ENCODE data around the gene PLCL2. TPM values are rescaled to one million over a fixed set of nuclear protein-coding genes. Genes with fewer than 3 reads are reported as not detected.
A peak's percentile ranks its signal among the peaks of the same experiment; 100 is the strongest.

PLCL2 gene
- polyA plus RNA-seq, 1 donor from 2014 or later: 43.4 TPM

DNA sequence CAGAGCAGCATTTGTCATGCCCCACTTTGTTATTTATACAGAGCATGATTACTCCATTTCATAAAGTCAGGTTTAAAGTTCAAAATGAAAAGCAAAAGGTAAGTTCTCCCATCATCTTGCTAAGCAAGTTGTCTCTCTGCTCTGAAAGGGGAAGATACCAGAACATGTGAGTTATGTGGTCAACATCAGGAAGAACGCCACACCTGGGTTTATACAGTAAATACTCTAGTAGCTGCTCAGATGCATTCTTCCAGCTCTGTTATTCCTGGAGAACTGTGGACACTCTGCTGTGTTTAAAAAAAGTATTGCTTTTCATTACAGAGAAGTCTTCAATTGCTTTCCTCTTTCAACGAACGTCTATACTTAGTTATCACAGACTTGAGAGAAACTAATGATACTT is 145.7 kb downstream of the PLCL2 start:
- H3K27me3 Mint-ChIP-seq: no peaks in the 10 kb centered on the region
- no peaks in the 10 kb centered on the region for H3K9me3 Mint-ChIP-seq
- H3K27ac Mint-ChIP-seq: peak overlapping the region in 2 of 3 donors; percentile 2 to 39
- peaks cover 27 to 41% (median 38%) of the 10 kb centered on the region in 3 donors for H3K4me1 Mint-ChIP-seq
- H3K36me3 Mint-ChIP-seq: peaks cover 5% of the 10 kb centered on the region
- peak overlapping the region in 2 of 4 donors; percentile 4 to 14 for H3K4me3 Mint-ChIP-seq

GRCh38 chr3:17030956-17031652 is 146.3 kb downstream of the PLCL2 start:
- Mint-ChIP-seq H3K27ac (no peak overlapping the region), H3K4me3 (no peak overlapping the region), H3K4me1 (peaks cover 27 to 38% (median 37%) of the 10 kb centered on the region in 3 donors), H3K9me3 (no peaks in the 10 kb centered on the region), H3K27me3 (no peaks in the 10 kb centered on the region), H3K36me3 (peaks cover 5% of the 10 kb centered on the region)

DNA sequence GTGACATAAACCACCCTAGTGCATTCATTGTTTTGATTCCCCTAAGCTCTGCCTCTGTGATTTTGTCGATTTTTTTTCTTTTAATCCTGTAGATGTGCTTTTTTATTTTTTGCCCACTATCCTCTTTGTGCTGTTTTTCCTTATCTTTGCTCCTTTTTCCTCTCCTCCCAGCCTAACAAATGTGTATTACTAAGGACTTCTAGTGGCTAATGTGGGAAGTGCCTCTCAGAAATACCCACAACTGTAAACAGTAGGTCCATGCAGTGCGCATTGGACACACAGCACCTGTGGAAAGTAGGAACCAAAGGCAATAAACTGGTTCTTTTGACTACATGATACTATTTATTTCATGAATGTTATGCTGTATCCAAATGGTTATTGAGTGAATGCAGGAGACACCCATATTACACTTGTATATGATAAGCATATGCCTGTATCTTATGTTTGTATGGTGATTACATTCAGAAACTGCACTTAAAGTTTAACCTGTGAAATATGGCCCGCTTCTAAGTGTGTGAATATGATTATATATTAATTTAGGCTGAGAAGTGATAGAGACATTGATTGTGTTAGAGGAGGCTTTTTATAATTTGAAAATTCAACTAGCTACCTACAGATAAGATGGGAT is 147.8 kb downstream of the PLCL2 start:
- Mint-ChIP-seq H3K36me3 (peaks cover 5% of the 10 kb centered on the region), H3K27me3 (no peaks in the 10 kb centered on the region), H3K4me1 (peaks cover 27 to 36% (median 35%) of the 10 kb centered on the region in 3 donors), H3K9me3 (no peaks in the 10 kb centered on the region), H3K27ac (peak overlapping the region in 1 of 3 donors; percentile 12), H3K4me3 (no peak overlapping the region)

DNA sequence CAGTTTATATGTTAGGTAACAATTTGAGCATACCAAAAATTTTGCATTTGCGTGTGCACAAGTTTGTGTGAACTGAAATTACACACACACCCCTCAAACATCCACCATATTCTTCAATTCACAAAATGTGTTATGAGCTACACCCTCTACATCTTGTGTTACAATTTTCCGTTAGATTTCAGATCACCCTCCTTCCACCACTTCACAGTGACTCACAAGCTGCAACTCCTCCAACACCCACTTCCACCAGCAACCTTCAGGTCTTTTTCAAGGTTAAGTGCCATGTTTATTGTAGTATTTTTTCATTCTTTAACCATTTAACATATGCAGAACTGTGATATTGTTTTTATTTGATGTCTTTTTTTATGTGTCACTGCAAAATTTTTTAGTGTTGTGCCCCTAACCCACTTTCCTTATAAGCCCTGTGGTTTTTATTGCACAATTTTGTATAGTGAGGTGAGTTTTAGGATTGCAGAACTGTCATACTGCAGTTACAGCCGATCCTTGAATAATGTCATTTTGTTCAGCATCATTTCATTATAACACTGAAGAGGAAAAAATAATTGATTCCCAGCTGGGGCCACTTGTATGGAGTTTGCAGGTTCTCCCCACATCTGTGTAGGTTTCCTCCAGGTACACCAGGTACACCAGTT is 148.9 kb downstream of the PLCL2 start:
- H3K27ac Mint-ChIP-seq: no peak overlapping the region

DNA sequence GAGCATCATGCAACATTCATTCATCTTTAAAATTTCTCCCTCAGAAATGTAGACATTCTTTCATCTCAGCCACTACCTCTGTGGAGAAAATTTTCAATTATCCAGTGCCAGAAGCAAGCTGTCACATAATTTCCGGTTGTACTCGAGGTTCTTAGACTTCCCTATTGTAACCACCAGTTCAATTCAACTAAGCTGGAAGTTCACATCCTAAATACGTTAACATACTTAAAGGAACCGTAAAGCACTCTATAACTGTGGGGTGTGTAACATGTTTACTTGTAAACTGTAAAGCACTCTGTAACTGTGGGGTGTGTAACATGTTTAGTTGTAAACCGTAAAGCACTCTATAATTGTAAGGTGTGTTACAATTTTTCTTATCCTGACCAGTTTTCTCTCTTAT is 150.3 kb downstream of the PLCL2 start:
- no peaks in the 10 kb centered on the region for H3K9me3 Mint-ChIP-seq
- H3K27me3 Mint-ChIP-seq: no peaks in the 10 kb centered on the region
- H3K36me3 Mint-ChIP-seq: peaks cover 4% of the 10 kb centered on the region
- H3K27ac Mint-ChIP-seq: no peak overlapping the region
- no peak overlapping the region for H3K4me3 Mint-ChIP-seq
- peaks cover 17 to 23% (median 20%) of the 10 kb centered on the region in 3 donors for H3K4me1 Mint-ChIP-seq

More for the DNA sequence above, 148.9 kb downstream of the PLCL2 start:
- no peaks in the 10 kb centered on the region for H3K9me3 Mint-ChIP-seq
- H3K27me3 Mint-ChIP-seq: no peaks in the 10 kb centered on the region
- H3K4me3 Mint-ChIP-seq: no peak overlapping the region
- peaks cover 27 to 35% (median 34%) of the 10 kb centered on the region in 3 donors for H3K4me1 Mint-ChIP-seq
- H3K36me3 Mint-ChIP-seq: peaks cover 5% of the 10 kb centered on the region

DNA sequence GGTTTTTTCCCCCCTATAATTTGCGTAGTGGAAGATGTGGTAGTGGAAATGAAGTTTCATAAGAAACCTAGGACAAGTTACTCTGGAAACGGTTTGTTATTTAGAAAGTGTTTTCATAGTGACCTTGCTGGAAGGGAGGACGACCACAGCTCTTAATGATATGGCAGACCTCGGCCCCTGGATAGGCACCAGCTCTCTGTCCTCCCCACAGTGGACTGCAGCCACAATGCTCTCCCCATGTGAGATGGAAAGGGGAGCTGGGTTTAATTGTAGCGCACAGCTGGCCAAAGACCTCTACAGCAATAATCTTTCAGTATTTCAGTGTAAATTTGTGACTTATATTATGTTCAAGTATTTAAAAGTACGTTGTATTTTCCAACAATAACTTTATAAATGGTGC is 151.2 kb downstream of the PLCL2 start:
- Mint-ChIP-seq H3K27me3 (no peaks in the 10 kb centered on the region), H3K4me3 (no peak overlapping the region), H3K4me1 (peaks cover 11 to 15% (median 12%) of the 10 kb centered on the region in 3 donors), H3K36me3 (peaks cover 4% of the 10 kb centered on the region), H3K9me3 (no peaks in the 10 kb centered on the region), H3K27ac (no peak overlapping the region)

DNA sequence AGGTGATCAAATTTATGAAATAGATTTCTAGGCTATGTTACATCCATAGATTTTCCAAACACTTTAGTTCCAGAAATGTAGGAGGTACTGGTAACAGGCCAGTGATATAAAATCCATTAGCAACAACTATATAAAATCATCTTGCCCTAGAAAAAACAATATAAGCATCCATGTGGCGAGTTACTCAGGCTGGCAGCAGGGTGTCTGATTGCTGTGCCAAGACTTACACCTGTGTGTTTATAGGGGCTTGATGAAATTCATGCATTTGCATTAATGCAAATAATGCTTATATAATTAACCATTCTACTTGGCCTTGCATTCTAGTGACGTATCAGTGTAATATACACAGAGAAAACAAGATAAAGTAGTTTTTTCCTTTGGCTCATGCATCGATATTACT is 153.4 kb downstream of the PLCL2 start:
- no peaks in the 10 kb centered on the region for H3K9me3 Mint-ChIP-seq

DNA sequence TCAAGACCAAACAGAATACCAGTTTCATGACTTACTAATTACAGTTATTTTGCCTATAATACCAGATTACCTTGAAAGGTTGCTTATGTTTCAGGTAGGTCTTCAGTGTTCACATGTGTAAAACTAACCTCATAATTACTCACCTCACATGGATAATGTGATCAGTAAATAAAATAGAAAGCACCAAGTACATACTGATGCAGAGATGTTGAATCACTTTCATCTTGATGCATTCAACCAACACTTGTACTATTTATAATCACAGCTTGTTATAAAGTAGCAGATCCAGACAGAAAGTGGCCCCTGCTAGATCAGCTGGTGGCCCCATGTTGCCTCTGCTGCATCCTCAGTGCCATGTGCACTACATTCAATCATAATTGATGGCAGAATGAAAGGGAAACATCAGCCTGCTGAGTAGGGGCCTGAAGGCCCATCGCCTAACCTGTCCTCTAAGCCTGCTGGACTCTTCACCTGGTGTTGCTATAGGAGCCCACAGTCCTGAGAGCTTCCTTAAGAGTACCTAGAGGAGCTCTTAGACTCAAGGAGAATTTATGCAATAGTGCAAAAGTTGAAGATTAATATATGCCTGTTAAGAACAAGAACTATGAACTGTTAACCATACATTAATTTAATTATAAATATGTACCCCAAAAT is 154.3 kb downstream of the PLCL2 start:
- Mint-ChIP-seq H3K27ac (peak overlapping the region in 2 of 3 donors; percentile 39 to 53), H3K4me3 (no peak overlapping the region), H3K9me3 (no peaks in the 10 kb centered on the region), H3K27me3 (no peaks in the 10 kb centered on the region), H3K36me3 (peaks cover 2% of the 10 kb centered on the region), H3K4me1 (peaks cover 0 to 6% (median 5%) of the 10 kb centered on the region in 3 donors)

More for the DNA sequence above, 153.4 kb downstream of the PLCL2 start:
- peaks cover 2% of the 10 kb centered on the region for H3K36me3 Mint-ChIP-seq
- H3K4me3 Mint-ChIP-seq: no peak overlapping the region
- no peaks in the 10 kb centered on the region for H3K27me3 Mint-ChIP-seq
- H3K27ac Mint-ChIP-seq: no peak overlapping the region
- H3K4me1 Mint-ChIP-seq: peaks cover 0 to 6% (median 5%) of the 10 kb centered on the region in 3 donors

- Mint-ChIP-seq H3K4me3 (peak overlapping the region in 1 of 4 donors; percentile 39), H3K9me3 (no peaks in the 10 kb centered on the region), H3K36me3 (peaks cover 2% of the 10 kb centered on the region), H3K27me3 (no peaks in the 10 kb centered on the region), H3K4me1 (peaks cover 0 to 6% (median 5%) of the 10 kb centered on the region in 3 donors), H3K27ac (peak overlapping the region in 1 of 3 donors; percentile 53)
Observed at GRCh38 chr3:17039594-17039993, 154.8 kb downstream of the PLCL2 start.

- peaks cover 0 to 4% (median 3%) of the 10 kb centered on the region in 3 donors for H3K4me1 Mint-ChIP-seq
- peaks cover 2% of the 10 kb centered on the region for H3K36me3 Mint-ChIP-seq
- no peak overlapping the region for H3K27ac Mint-ChIP-seq
- no peaks in the 10 kb centered on the region for H3K9me3 Mint-ChIP-seq
- no peak overlapping the region for H3K4me3 Mint-ChIP-seq
- no peaks in the 10 kb centered on the region for H3K27me3 Mint-ChIP-seq
Observed at GRCh38 chr3:17040322-17040989, 155.7 kb downstream of the PLCL2 start.

DNA sequence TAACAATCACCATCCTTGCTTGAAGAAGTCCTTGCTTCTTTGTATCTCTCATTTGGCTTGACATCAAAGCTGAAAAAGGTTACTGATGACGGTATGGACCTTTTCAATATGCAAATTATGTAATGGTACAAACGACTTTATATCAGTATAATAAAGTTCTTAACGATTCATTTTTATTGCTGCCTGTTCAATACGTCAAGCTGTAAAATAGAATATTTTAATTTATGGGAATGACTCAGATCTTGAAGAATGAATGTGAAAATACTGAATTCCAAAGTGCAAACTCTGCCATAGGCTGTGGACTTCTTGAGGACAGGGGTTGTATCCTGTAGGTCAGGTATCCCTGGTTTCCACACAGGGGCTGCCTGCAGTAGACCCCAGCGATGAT is 156.2 kb downstream of the PLCL2 start:
- H3K4me1 Mint-ChIP-seq: peaks cover 0 to 4% (median 3%) of the 10 kb centered on the region in 3 donors
- peaks cover 8% of the 10 kb centered on the region for H3K36me3 Mint-ChIP-seq
- no peaks in the 10 kb centered on the region for H3K9me3 Mint-ChIP-seq
- no peaks in the 10 kb centered on the region for H3K27me3 Mint-ChIP-seq
- H3K27ac Mint-ChIP-seq: no peak overlapping the region
- H3K4me3 Mint-ChIP-seq: no peak overlapping the region

GRCh38 chr3:17044855-17045254 is 160.1 kb downstream of the PLCL2 start:
- Mint-ChIP-seq H3K27me3 (no peaks in the 10 kb centered on the region), H3K27ac (no peak overlapping the region), H3K4me3 (no peak overlapping the region), H3K9me3 (peaks cover 0 to 4% (median 3%) of the 10 kb centered on the region in 3 donors), H3K36me3 (peaks cover 23% of the 10 kb centered on the region), H3K4me1 (peaks cover 0 to 5% (median 2%) of the 10 kb centered on the region in 3 donors)

- Mint-ChIP-seq H3K4me1 (peaks cover 2 to 5% (median 3%) of the 10 kb centered on the region in 3 donors), H3K27me3 (no peaks in the 10 kb centered on the region), H3K27ac (no peak overlapping the region), H3K36me3 (peaks cover 30% of the 10 kb centered on the region), H3K4me3 (no peak overlapping the region), H3K9me3 (peaks cover 0 to 5% (median 4%) of the 10 kb centered on the region in 3 donors)
Observed at GRCh38 chr3:17045705-17046104, 160.9 kb downstream of the PLCL2 start.

GRCh38 chr3:17046623-17047022 is 161.9 kb downstream of the PLCL2 start:
- H3K4me1 Mint-ChIP-seq: peaks cover 4 to 7% (median 5%) of the 10 kb centered on the region in 3 donors
- H3K27ac Mint-ChIP-seq: no peak overlapping the region
- H3K9me3 Mint-ChIP-seq: peaks cover 0 to 8% (median 4%) of the 10 kb centered on the region in 3 donors
- no peak overlapping the region for H3K4me3 Mint-ChIP-seq
- no peaks in the 10 kb centered on the region for H3K27me3 Mint-ChIP-seq
- peaks cover 30% of the 10 kb centered on the region for H3K36me3 Mint-ChIP-seq

All from IgD-negative memory B cell (primary cell).